Adrenal gland (tissue), 5 donors: ENCODE results near the gene SLAMF8.

Experiments used
- CTCF ChIP-seq, 6 experiments: fragments of 450-650 bp in 4 of 6; fragments of 200-600 bp in 2 of 6; sonication (generic) in 1 of 6; IDR thresholded peaks; 1 replicate in 5 of 6; 2 replicates in 1 of 6; pipeline versions ENCODE4 v1.5.1 to v1.8.0; 2016 to 2021; ENCODE audit warnings: antibody characterized with exemption in 6 of 6, mild to moderate bottlenecking in 2 of 6, moderate library complexity in 1 of 6
- POLR2A ChIP-seq, 2 donors: fragments of 450-650 bp; IDR thresholded peaks; one replicate each; pipeline ENCODE4 v1.6.1; 2017; ENCODE audit warnings: antibody characterized with exemption in 2 of 2, mild to moderate bottlenecking in 2 of 2, moderate library complexity in 1 of 2
- donor health status: DM: no; HTN: no; CAD: no.

- no peak for TF ChIP-seq CTCF (IDR thresholded peaks at IDR 0.05)
- no peak for TF ChIP-seq POLR2A (IDR thresholded peaks at IDR 0.05)
Measured at GRCh38 chr1:159860456-159860855, 33.8 kb downstream of the SLAMF8 start.
